ENCODE data around the gene CIC.

DNA sequence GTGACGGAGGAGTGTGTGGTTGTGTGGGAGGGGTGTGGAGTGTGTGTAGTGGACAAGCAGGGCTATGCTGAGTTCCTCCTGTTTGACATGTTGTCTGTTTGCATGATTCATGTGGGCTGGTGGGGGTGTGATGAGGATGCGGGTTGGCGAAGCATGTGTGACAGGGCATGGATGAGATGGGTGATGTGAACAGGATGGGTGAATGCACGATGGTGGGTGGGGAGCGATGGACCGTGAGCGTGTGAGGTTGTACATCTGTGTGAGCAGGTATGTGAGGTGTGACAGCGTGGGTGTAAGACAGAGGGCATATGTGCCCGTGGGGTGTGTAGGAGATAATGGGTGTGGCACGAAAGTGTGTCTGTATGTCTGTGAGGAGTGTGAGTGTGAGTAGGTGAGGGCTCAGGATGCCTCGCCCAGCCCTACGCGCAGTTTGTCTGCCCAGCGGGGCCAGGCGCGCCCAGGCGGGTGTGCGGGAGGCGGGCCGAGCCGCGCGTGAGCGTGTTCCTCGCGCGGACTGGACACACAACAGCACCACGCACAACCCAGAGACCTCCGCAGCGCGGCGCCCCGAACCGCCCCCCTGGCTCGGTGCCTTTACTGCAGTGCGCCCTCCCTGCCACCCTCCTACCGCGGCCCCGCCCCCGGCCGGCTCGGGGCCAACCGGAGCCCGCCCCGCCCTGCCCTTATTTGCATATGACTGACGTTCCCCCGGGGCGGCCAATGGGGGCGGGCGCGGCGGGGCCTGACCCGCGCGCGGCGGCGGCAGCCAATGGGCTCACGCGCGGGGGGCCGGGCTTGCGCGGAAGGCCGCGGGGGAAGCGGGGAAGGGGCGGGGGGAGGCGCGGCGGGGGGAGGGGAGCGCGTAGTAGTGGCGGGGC is 14.4 kb downstream of the CIC start:
- TF ChIP-seq POLR2A (IDR thresholded peaks at IDR 0.05), result peak in 1 of 2 donors; percentile 68
- TF ChIP-seq, protein P1, sequence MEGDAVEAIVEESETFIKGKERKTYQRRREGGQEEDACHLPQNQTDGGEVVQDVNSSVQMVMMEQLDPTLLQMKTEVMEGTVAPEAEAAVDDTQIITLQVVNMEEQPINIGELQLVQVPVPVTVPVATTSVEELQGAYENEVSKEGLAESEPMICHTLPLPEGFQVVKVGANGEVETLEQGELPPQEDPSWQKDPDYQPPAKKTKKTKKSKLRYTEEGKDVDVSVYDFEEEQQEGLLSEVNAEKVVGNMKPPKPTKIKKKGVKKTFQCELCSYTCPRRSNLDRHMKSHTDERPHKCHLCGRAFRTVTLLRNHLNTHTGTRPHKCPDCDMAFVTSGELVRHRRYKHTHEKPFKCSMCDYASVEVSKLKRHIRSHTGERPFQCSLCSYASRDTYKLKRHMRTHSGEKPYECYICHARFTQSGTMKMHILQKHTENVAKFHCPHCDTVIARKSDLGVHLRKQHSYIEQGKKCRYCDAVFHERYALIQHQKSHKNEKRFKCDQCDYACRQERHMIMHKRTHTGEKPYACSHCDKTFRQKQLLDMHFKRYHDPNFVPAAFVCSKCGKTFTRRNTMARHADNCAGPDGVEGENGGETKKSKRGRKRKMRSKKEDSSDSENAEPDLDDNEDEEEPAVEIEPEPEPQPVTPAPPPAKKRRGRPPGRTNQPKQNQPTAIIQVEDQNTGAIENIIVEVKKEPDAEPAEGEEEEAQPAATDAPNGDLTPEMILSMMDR (IDR thresholded peaks at IDR 0.05 in 4 of 5, conservative IDR thresholded peaks at IDR 0.05 in 1 of 5), result no peak
